ENCODE measurements around the gene F3. TPM values are rescaled to one million over a fixed set of nuclear protein-coding genes. Genes with fewer than 3 reads are reported as not detected.

F3 gene
- total and polyA plus RNA-seq, 4 donors: 7.8 to 40.0 (median 20.8) TPM

- Histone ChIP-seq H3K4me1 (ENCODE audit: control insufficient read depth in 1 of 2, insufficient read depth in 2 of 2, low read length in 2 of 2) (no peaks in the 10 kb centered on the region), H3K9me3 (ENCODE audit: control insufficient read depth, low read length) (no peaks in the 10 kb centered on the region), H3K27me3 (ENCODE audit: control insufficient read depth in 1 of 2, insufficient read depth in 2 of 2, low read length in 1 of 2) (no peaks in the 10 kb centered on the region), H3K27ac (ENCODE audit: low read depth in 1 of 2, low read length in 2 of 2) (no peak overlapping the region), H3K36me3 (ENCODE audit: control insufficient read depth in 1 of 2, insufficient read depth in 2 of 2, low read length in 1 of 2) (no peaks in the 10 kb centered on the region), H3K4me3 (ENCODE audit: low read length in 2 of 2) (no peak overlapping the region)
- DNase-seq (no peak), ATAC-seq (ENCODE audit: low FRiP score) (no peak)
- WGBS, 2 donors: 89 to 93% methylated on average over 5 of the region's 5 CpGs
- intact Hi-C loops (cut with DNase I): loop anchor here in 1 of 2 donors (5.0 kb wide), 1 partner anchor 43 kb away; no protein-coding TSS in a partner anchor
These were observed 8.1 kb upstream of the F3 start for GRCh38 chr1:94549706-94550105.

GRCh38 chr1:94544706-94545490 is 3.3 kb upstream of the F3 start:
- intact Hi-C loops (cut with DNase I): loop anchor here (5.0 kb wide), 4 partner anchors 47 to 237 kb away; no protein-coding TSS in a partner anchor
- DNase-seq: no peak
- H3K27me3 ChIP-seq (ENCODE audit: control insufficient read depth in 1 of 2, insufficient read depth in 2 of 2, low read length in 1 of 2): no peaks in the 10 kb centered on the region
- no peak for ATAC-seq (ENCODE audit: low FRiP score)
- WGBS, 2 donors: 80 to 84% methylated on average over 4 of the region's 4 CpGs
- peak overlapping the region in 1 of 2 donors; percentile 79 for H3K27ac ChIP-seq (ENCODE audit: low read depth in 1 of 2, low read length in 2 of 2)
- no peaks in the 10 kb centered on the region for H3K9me3 ChIP-seq (ENCODE audit: control insufficient read depth, low read length)
- no peaks in the 10 kb centered on the region for H3K36me3 ChIP-seq (ENCODE audit: control insufficient read depth in 1 of 2, insufficient read depth in 2 of 2, low read length in 1 of 2)
- no peaks in the 10 kb centered on the region for H3K4me1 ChIP-seq (ENCODE audit: control insufficient read depth in 1 of 2, insufficient read depth in 2 of 2, low read length in 2 of 2)
- H3K4me3 ChIP-seq (ENCODE audit: low read length in 2 of 2): no peak overlapping the region

GRCh38 chr1:94543893-94544635 is 2.5 kb upstream of the F3 start:
- Histone ChIP-seq H3K4me3 (ENCODE audit: low read length in 2 of 2) (no peak overlapping the region), H3K27me3 (ENCODE audit: control insufficient read depth in 1 of 2, insufficient read depth in 2 of 2, low read length in 1 of 2) (no peaks in the 10 kb centered on the region), H3K36me3 (ENCODE audit: control insufficient read depth in 1 of 2, insufficient read depth in 2 of 2, low read length in 1 of 2) (no peaks in the 10 kb centered on the region), H3K4me1 (ENCODE audit: control insufficient read depth in 1 of 2, insufficient read depth in 2 of 2, low read length in 2 of 2) (no peaks in the 10 kb centered on the region), H3K9me3 (ENCODE audit: control insufficient read depth, low read length) (no peaks in the 10 kb centered on the region), H3K27ac (ENCODE audit: low read depth in 1 of 2, low read length in 2 of 2) (peak overlapping the region in 1 of 2 donors; percentile 79)
- DNase-seq (no peak), ATAC-seq (ENCODE audit: low FRiP score) (no peak)
- WGBS, 2 donors: 69 to 78% methylated on average over 4 of the region's 4 CpGs
- intact Hi-C loops (cut with DNase I): loop anchor here (2.0 to 5.0 kb wide), 4 partner anchors 35 to 238 kb away; no protein-coding TSS in a partner anchor

- intact Hi-C loops (cut with DNase I): loop anchor here (2.0 to 5.0 kb wide), 4 partner anchors 36 to 239 kb away; no protein-coding TSS in a partner anchor
- 23 to 30% methylated on average over 1 of the region's 1 CpG for WGBS, 2 donors
- peak overlapping the region; percentile 74 to 89 for H3K4me3 ChIP-seq (ENCODE audit: low read length in 2 of 2)
- no peak overlapping the region for H3K27ac ChIP-seq (ENCODE audit: low read depth in 1 of 2, low read length in 2 of 2)
- H3K36me3 ChIP-seq (ENCODE audit: control insufficient read depth in 1 of 2, insufficient read depth in 2 of 2, low read length in 1 of 2): peaks cover 0 to 2% of the 10 kb centered on the region in 2 donors
- DNase-seq (no peak), ATAC-seq (ENCODE audit: low FRiP score) (no peak)
- no peaks in the 10 kb centered on the region for H3K4me1 ChIP-seq (ENCODE audit: control insufficient read depth in 1 of 2, insufficient read depth in 2 of 2, low read length in 2 of 2)
- H3K9me3 ChIP-seq (ENCODE audit: control insufficient read depth, low read length): no peaks in the 10 kb centered on the region
- no peaks in the 10 kb centered on the region for H3K27me3 ChIP-seq (ENCODE audit: control insufficient read depth in 1 of 2, insufficient read depth in 2 of 2, low read length in 1 of 2)
These were observed 1.4 kb upstream of the F3 start for GRCh38 chr1:94543001-94543400.

- Histone ChIP-seq H3K9me3 (ENCODE audit: control insufficient read depth, low read length) (no peaks in the 10 kb centered on the region), H3K27me3 (ENCODE audit: control insufficient read depth in 1 of 2, insufficient read depth in 2 of 2, low read length in 1 of 2) (no peaks in the 10 kb centered on the region), H3K4me3 (ENCODE audit: low read length in 2 of 2) (peak overlapping the region; percentile 74 to 89), H3K4me1 (ENCODE audit: control insufficient read depth in 1 of 2, insufficient read depth in 2 of 2, low read length in 2 of 2) (no peaks in the 10 kb centered on the region), H3K27ac (ENCODE audit: low read depth in 1 of 2, low read length in 2 of 2) (peak overlapping the region; percentile 36 to 78), H3K36me3 (ENCODE audit: control insufficient read depth in 1 of 2, insufficient read depth in 2 of 2, low read length in 1 of 2) (peaks cover 0 to 2% of the 10 kb centered on the region in 2 donors)
- WGBS, 2 donors: 1 to 2% methylated on average over 25 to 26 of the region's 26 CpGs
- intact Hi-C loops (cut with DNase I): loop anchor here (2.0 to 5.0 kb wide), 4 partner anchors 37 to 240 kb away; no protein-coding TSS in a partner anchor
- ATAC-seq (ENCODE audit: low FRiP score) (peak; percentile 3), DNase-seq (peak; percentile 60 to 76)
These were observed 720 bp upstream of the F3 start for GRCh38 chr1:94542088-94542870.

GRCh38 chr1:94540440-94541245 is 916 bp downstream of the F3 start:
- Histone ChIP-seq H3K9me3 (ENCODE audit: control insufficient read depth, low read length) (no peaks in the 10 kb centered on the region), H3K4me3 (ENCODE audit: low read length in 2 of 2) (peak overlapping the region; percentile 74 to 89), H3K27ac (ENCODE audit: low read depth in 1 of 2, low read length in 2 of 2) (no peak overlapping the region), H3K27me3 (ENCODE audit: control insufficient read depth in 1 of 2, insufficient read depth in 2 of 2, low read length in 1 of 2) (no peaks in the 10 kb centered on the region), H3K4me1 (ENCODE audit: control insufficient read depth in 1 of 2, insufficient read depth in 2 of 2, low read length in 2 of 2) (no peaks in the 10 kb centered on the region), H3K36me3 (ENCODE audit: control insufficient read depth in 1 of 2, insufficient read depth in 2 of 2, low read length in 1 of 2) (peaks cover 0 to 2% of the 10 kb centered on the region in 2 donors)
- WGBS, 2 donors: 51 to 52% methylated on average over 23 of the region's 23 CpGs
- ATAC-seq (ENCODE audit: low FRiP score) (no peak), DNase-seq (no peak)
- intact Hi-C loops (cut with DNase I): loop anchor here (5.0 kb wide), 3 partner anchors 92 to 242 kb away; no protein-coding TSS in a partner anchor

GRCh38 chr1:94539496-94539895 is 2.1 kb downstream of the F3 start:
- WGBS, 2 donors: 42 to 43% methylated on average over 3 of the region's 3 CpGs
- ATAC-seq (ENCODE audit: low FRiP score): no peak
- H3K27ac ChIP-seq (ENCODE audit: low read depth in 1 of 2, low read length in 2 of 2): peak overlapping the region in 1 of 2 donors; percentile 25
- H3K4me3 ChIP-seq (ENCODE audit: low read length in 2 of 2): no peak overlapping the region
- H3K27me3 ChIP-seq (ENCODE audit: control insufficient read depth in 1 of 2, insufficient read depth in 2 of 2, low read length in 1 of 2): no peaks in the 10 kb centered on the region
- H3K36me3 ChIP-seq (ENCODE audit: control insufficient read depth in 1 of 2, insufficient read depth in 2 of 2, low read length in 1 of 2): peaks cover 0 to 4% of the 10 kb centered on the region in 2 donors
- DNase-seq: peak in 1 of 2 donors; percentile 80
- no peaks in the 10 kb centered on the region for H3K9me3 ChIP-seq (ENCODE audit: control insufficient read depth, low read length)
- intact Hi-C loops (cut with DNase I): loop anchor here in 1 of 2 donors (10.0 kb wide), 1 partner anchor 505 kb away; no protein-coding TSS in a partner anchor
- no peaks in the 10 kb centered on the region for H3K4me1 ChIP-seq (ENCODE audit: control insufficient read depth in 1 of 2, insufficient read depth in 2 of 2, low read length in 2 of 2)

Data from aorta (tissue), 5 donors.